ENCODE measurements around the gene CLIC4.
A peak's percentile ranks its signal among the peaks of the same experiment; 100 is the strongest.
"Not testable (repeated sequence)": the region's sequence is repeated elsewhere in the genome, so short reads cannot be mapped to it uniquely, and the experiment has no call there.

Gene CLIC4

GRCh38 chr1:24748191-24749121, 3.2 kb downstream of the CLIC4 start:
- DNase-seq = no peak

GRCh38 chr1:24749252-24749651, 4.0 kb downstream of the CLIC4 start:
- no peak for DNase-seq

DNA sequence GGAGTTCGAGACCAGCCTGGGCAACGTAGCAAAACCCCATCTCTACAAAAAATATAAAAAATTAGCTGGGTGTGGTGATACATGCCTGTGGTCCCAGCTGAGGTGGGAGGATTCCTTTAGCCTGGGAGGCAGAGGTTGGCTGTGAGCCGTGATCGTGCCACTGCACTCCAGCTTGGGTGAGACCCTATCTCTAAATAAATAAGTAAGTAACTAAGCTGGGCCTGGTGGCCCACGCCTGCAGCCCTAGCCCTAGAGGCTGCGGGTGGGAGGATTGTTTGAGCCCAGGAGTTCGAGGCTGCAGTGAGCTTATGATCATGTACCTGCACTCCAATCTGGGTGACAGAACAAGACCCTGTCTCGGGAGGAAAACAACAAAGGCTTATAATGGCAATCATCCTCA, 4.6 kb downstream of the CLIC4 start:
- no peak for DNase-seq

- no peak for DNase-seq
Measured at GRCh38 chr1:24751833-24752232, 6.6 kb downstream of the CLIC4 start.

- DNase-seq = no peak
Measured at GRCh38 chr1:24752305-24752704, 7.1 kb downstream of the CLIC4 start.

GRCh38 chr1:24754229-24754628, 9.0 kb downstream of the CLIC4 start:
- no peak for DNase-seq

- DNase-seq = not testable (repeated sequence)
Measured at GRCh38 chr1:24755323-24755722, 10.1 kb downstream of the CLIC4 start.

- DNase-seq = no peak
Measured at GRCh38 chr1:24756395-24756794, 11.1 kb downstream of the CLIC4 start.

DNA sequence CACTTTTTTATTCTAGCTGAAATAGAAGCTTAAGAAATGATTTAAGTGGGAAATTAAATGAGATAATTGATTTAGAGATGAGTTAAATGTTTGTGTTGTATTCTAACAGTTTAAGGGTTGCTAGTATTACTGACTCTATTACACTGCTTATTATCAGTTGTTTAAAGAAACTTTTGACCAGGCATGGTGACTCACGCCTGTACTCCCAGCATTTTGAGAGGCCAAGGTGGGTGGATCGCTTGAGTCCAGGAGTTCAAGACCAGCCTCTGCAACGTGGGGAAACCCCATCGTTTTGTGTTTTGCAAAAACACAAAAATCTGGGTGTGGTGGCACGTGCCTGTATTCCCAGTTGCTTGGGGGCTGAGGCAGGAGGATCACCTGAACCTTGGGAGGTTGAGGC, 14.2 kb downstream of the CLIC4 start:
- no peak for DNase-seq

DNA sequence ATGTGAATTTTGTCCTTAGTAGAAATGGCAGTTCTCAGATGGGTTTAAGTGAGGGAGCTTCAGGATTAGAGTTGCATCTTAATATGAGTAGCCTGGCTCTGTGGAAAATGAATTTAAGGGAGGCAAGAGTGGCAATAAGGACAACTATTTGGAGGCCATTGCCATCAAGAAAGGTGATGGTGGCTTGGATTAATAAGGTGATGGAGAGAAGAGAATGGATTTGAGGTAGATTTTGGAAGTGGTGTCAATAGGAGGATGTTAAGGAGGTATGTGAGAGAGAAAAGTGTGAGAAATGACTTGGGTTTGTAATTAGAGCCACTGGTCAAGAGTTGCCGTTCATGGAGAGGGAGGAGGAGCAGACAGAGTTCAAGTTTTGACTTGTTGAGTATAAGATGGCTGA, 16.3 kb downstream of the CLIC4 start:
- no peak for DNase-seq

DNA sequence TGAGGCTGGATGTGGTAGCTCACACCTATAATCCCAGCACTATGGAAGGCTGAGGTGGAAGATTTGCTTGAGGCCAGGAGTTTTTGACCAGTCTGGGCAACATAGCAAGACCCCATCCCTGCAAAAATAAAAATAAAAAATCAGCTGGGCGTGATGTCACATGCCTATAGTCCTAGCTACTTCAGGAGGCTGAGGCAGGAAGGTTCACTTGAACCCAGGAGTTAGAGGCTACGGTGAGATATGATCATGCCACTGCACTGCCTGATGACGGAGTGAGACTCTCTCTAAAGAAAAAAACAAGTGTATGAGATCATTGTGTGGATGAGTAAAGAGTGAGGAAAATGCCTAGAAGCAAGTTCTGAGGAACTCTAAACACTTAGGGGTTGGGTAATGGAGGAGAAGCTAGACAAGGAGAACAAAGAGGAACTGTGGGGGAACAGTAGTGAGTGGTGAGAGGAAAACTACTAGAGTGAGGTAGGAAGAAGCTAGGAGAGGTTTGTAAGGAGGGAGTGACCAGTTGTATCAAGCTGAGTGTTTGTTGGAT, 17.0 kb downstream of the CLIC4 start:
- DNase-seq = no peak

GRCh38 chr1:24763671-24764070, 18.4 kb downstream of the CLIC4 start:
- no peak for DNase-seq

DNA sequence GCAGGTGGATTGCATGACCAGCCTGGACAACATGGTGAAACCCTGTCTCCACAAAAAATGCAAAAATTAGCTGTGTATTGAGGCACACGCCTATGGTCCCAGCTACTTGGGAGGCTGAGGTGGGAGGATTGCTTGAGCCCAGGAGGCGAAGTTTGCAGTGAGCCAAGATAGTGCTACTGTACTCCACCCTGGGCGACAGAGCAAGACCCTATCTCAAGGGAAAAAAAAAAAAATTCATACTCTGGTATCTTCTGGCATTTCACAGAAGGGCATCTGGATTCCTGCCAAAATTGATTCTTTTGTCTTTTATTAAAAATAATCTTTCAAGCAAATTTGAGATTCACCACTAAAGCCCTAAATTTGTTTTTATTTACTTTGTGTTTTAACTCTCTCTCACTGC, 19.2 kb downstream of the CLIC4 start:
- no peak for DNase-seq

DNA sequence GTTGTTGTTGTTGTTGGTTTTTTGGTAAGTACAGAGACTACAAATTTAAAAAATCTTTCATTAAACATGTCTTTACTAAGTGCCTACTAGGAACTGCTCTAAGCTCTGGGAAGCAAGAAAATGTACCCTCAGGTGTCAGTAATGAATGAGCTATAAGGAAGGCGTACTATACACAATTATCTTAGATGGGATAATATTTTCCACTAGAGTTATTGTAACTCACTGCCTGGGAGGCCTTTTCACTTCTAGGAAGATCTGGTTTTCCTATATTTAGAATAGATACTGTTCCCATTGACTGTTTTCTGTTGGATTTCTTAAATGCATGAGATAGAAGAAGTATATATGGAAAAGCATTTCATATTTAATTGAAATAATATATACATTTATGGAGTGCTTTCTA, 19.6 kb downstream of the CLIC4 start:
- no peak for DNase-seq

- peak; percentile 30 for DNase-seq
Measured at GRCh38 chr1:24765308-24765988, 20.2 kb downstream of the CLIC4 start.

GRCh38 chr1:24767351-24767750, 22.1 kb downstream of the CLIC4 start:
- DNase-seq = no peak

GRCh38 chr1:24768873-24769605, 23.8 kb downstream of the CLIC4 start:
- no peak for DNase-seq

DNA sequence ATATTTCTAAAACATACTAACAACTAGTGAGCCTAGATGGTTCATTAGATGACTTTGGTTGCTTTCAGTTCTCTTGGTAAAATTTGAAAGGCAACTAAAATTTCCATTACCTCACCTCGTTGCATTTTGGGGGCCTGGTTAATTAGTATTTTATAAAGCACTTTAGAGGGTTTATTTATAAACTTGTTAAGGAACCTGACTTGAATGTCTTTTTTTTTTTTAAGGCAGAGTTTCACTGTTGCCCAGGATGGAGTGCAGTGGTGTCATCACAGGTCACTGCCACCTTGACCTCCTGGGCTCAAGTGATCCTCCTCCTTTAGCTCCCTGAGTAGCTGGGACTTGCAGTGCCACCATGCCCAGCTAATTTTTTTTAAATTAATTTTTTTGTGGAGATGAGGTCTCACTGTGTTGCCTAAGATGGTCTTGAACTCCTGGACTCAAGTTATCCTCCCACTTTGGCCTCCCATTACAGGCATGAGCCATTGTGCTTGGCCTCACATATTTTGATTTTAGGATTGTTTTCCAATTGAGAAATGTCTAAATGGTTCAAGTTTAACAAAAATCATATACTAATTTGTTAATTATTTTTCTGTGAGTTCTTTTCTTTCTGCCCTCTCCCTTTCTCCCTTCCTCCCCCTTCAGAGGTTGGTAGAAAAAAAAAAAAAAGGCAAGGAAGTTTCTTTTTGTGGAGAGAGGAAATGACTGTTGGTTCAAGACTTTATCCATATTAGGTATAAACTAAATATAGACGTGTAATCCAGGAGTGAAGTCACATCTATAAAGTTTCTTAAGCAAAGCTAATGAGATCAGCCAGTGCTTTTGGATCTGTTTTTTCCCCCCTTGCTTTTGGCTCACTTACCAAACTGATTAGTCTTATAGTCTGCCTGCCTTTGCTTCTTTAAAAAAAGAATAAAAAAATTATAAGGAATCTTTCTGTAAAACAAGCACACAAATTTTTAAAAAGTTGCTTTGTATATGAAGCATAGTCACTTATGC, 24.7 kb downstream of the CLIC4 start:
- DNase-seq = no peak

GRCh38 chr1:24770881-24771280, 25.6 kb downstream of the CLIC4 start:
- no peak for DNase-seq

GRCh38 chr1:24771574-24771973, 26.3 kb downstream of the CLIC4 start:
- DNase-seq = no peak

DNA sequence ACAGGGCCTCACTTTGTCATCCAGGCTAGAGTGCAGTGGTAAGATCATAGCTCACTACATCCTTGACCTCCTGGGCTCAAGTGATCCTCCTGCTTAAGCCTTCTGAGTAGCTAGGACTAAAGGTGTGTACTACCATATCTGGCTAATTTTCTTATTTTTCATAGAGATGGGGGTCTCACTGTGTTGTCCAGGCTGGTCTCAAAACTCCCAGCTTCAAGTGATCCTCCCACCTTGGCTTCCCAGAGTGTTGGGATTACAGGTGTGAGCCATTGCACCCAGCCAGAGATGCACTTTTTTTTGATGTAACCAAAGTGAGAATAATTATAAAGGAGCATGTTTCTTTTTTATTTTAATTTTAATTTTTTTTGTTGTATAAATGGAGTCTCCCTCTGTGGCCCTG, 28.4 kb downstream of the CLIC4 start:
- DNase-seq = no peak

- DNase-seq = no peak
Measured at GRCh38 chr1:24775348-24775747, 30.1 kb downstream of the CLIC4 start.
